Neural progenitor cell (in vitro differentiated cells): ENCODE data around the gene LRFN2. TPM values are rescaled to one million over a fixed set of nuclear protein-coding genes. Genes with fewer than 3 reads are reported as not detected.

Experiments used
- DNase-seq: peaks from one replicate; pipeline ENCODE4 v3.0.0-alpha.2; 2016; ENCODE audit warnings: low spot score
- H2AFZ ChIP-seq: fragments of 200-600 bp; sonication (generic); replicated peaks from 2 replicates; pipeline ENCODE4 v1.6.1; 2016; ENCODE audit warnings: antibody characterized with exemption
- H3F3A ChIP-seq: fragments of 200-600 bp; sonication (generic); 2 replicates; pipeline ENCODE4 v1.6.1; 2016; ENCODE audit warnings: antibody characterized with exemption, low read depth
- H3K27ac ChIP-seq: fragments of 200-600 bp; sonication (generic); 2 replicates; pipeline ENCODE4 v1.5.1; 2016; ENCODE audit warnings: mild to moderate bottlenecking
- H3K27me3 ChIP-seq: fragments of 200-600 bp; sonication (generic); 2 replicates; pipeline ENCODE4 v1.6.1; 2016; ENCODE audit warnings: mild to moderate bottlenecking, moderate library complexity
- H3K36me3 ChIP-seq: fragments of 200-600 bp; sonication (generic); 2 replicates; pipeline ENCODE4 v1.5.1; 2016
- H3K4me1 ChIP-seq: fragments of 200-600 bp; sonication (generic); 2 replicates; pipeline ENCODE4 v1.6.1; 2016; ENCODE audit warnings: mixed run types
- H3K4me2 ChIP-seq: fragments of 200-600 bp; sonication (generic); 2 replicates; pipeline ENCODE4 v1.6.1; 2016
- H3K4me3 ChIP-seq: fragments of 200-600 bp; sonication (generic); 2 replicates; pipeline ENCODE4 v1.5.1; 2016
- H3K79me2 ChIP-seq: fragments of 200-600 bp; sonication (generic); 2 replicates; pipeline ENCODE4 v1.6.1; 2016; ENCODE audit warnings: low read depth
- H3K9ac ChIP-seq: fragments of 200-600 bp; sonication (generic); 2 replicates; pipeline ENCODE4 v1.6.1; 2016
- H3K9me3 ChIP-seq: fragments of 200-600 bp; sonication (generic); 2 replicates; pipeline ENCODE4 v1.5.1; 2016; ENCODE audit warnings: low read depth
- H4K20me1 ChIP-seq: fragments of 200-600 bp; sonication (generic); 2 replicates; pipeline ENCODE4 v1.6.1; 2016; ENCODE audit warnings: low read depth
- H3K27ac Mint-ChIP-seq: 3 replicates; pipeline ENCODE4 v1.8.0; 2021; ENCODE audit warnings: mixed read lengths
- H3K27me3 Mint-ChIP-seq: 2 replicates; pipeline ENCODE4 v1.8.0; 2022; ENCODE audit warnings: low read depth, mild to moderate bottlenecking, inconsistent platforms, moderate library complexity, mixed read lengths; ENCODE audit not compliant: insufficient read depth
- H3K36me3 Mint-ChIP-seq: 3 replicates; pipeline ENCODE4 v1.8.0; 2021; ENCODE audit warnings: mixed read lengths
- H3K4me1 Mint-ChIP-seq: 3 replicates; pipeline ENCODE4 v1.8.0; 2021; ENCODE audit warnings: mixed read lengths
- H3K4me3 Mint-ChIP-seq: 3 replicates; pipeline ENCODE4 v1.8.0; 2021; ENCODE audit warnings: mild to moderate bottlenecking, moderate library complexity, mixed read lengths
- H3K9me3 Mint-ChIP-seq: 3 replicates; pipeline ENCODE4 v1.8.0; 2020; ENCODE audit warnings: mixed read lengths
- EZH2 ChIP-seq: fragments of 200-600 bp; sonication (generic); IDR thresholded peaks from 2 replicates; pipeline ENCODE4 v1.6.1; 2017; ENCODE audit warnings: antibody characterized with exemption, mild to moderate bottlenecking, moderate library complexity
- EZH2phosphoT487 ChIP-seq: fragments of 200-600 bp; sonication (generic); IDR thresholded peaks from 2 replicates; pipeline ENCODE4 v1.6.1; 2017; ENCODE audit warnings: antibody characterized with exemption
- total RNA-seq: library from RNA; depleted of rRNA; stranded (reverse); fragments of >200 nt; gene quantifications from 2 replicates; pipeline ENCODE4 v1.2.3, GENCODE V29; 2015; ENCODE audit warnings: low replicate concordance
- TF ChIP-seq, protein P1 (sequence below): fragments of 200-600 bp; sonication (generic); IDR thresholded peaks from 2 replicates; pipeline ENCODE4 v1.5.1; 2017; ENCODE audit warnings: antibody characterized with exemption, mild to moderate bottlenecking

Gene LRFN2
- total RNA-seq, 1 donor from 2014 or later: not detected

DNA sequence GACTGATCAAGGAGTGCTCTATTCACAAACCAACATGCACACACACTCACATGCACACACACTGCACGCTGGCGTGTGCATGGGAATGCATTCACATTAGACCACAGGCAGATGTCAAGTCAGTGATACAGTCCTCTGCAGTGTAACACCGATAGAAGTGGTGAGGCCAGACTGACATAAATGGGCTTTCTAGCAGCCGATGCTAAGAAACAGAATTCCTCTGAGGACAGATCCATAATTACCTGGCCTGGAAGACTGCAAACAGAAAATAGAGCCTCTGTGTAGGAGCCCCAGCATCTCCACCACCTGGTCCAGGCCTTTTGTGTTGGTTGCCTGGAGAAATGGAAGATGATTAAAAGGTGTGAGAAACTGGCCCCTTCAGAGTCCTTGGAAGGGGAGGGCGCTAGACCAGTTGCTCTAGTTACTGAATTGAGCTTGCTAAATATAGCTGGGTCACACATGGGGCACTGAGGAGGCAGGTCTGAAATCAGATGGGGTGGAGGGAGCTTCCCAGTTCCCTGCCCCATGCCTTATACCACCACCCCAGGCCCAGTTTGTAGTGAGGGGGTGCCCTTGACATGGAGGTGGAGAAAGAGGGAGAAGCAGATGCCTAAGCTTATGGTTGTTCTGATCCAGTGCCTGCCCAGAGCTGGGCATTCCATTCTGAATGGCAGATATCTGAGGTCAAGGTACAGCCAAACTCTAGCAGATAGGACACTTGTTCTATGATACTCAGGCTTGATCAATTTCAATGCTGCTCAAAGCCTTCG, 233.8 kb downstream of the LRFN2 start:
- Mint-ChIP-seq H3K36me3 (no peaks in the 10 kb centered on the region), H3K4me3 (no peak overlapping the region)
- H3K9me3 ChIP-seq: no peaks in the 10 kb centered on the region

DNA sequence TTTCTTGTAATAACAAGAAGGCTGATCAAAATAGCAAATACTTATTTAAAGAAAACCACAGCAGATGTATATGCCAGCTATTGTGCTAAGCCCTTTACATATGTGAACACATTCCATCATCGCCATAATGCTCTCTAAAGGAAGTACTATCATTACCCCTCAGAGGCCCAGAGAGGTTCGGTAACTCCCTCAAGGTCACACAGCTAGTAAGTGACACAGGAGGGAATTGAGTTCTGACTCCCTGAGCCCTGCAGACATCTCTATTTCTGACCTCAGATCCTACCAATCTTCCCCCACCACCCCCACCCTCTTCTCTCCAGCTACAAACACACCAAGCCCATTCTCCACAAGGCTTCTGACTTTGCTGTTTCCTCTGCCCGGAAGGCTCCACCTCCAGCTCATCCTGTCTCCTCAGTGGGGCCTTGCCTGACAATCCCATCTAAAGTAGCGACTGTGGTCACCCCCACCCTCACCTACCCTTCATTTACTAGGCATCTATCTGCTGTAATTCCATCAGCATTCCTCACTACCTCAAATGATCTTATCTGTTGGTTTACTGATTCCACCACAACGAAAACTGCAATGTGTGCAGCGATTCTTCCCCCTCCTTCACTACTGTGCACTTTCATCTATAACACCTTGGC, 234.5 kb downstream of the LRFN2 start:
- DNase-seq: no peak
- no peak overlapping the region for H2AFZ ChIP-seq
- no peaks in the 10 kb centered on the region for H3K79me2 ChIP-seq
- Mint-ChIP-seq H3K36me3 (no peaks in the 10 kb centered on the region), H3K27ac (no peak overlapping the region), H3K27me3 (peaks cover 2% of the 10 kb centered on the region), H3K9me3 (no peaks in the 10 kb centered on the region), H3K4me1 (peaks cover 6% of the 10 kb centered on the region), H3K4me3 (no peak overlapping the region)
- H3K27ac ChIP-seq: no peak overlapping the region
- no peak overlapping the region for H3K4me3 ChIP-seq
- H3K4me1 ChIP-seq: peaks cover 22% of the 10 kb centered on the region
- peaks cover under 1% of the 10 kb centered on the region for H3F3A ChIP-seq
- H3K4me2 ChIP-seq: no peak overlapping the region
- H3K9me3 ChIP-seq: no peaks in the 10 kb centered on the region
- no peaks in the 10 kb centered on the region for H3K36me3 ChIP-seq
- TF ChIP-seq EZH2phosphoT487 (no peak), EZH2 (no peak)
- TF ChIP-seq, protein P1, sequence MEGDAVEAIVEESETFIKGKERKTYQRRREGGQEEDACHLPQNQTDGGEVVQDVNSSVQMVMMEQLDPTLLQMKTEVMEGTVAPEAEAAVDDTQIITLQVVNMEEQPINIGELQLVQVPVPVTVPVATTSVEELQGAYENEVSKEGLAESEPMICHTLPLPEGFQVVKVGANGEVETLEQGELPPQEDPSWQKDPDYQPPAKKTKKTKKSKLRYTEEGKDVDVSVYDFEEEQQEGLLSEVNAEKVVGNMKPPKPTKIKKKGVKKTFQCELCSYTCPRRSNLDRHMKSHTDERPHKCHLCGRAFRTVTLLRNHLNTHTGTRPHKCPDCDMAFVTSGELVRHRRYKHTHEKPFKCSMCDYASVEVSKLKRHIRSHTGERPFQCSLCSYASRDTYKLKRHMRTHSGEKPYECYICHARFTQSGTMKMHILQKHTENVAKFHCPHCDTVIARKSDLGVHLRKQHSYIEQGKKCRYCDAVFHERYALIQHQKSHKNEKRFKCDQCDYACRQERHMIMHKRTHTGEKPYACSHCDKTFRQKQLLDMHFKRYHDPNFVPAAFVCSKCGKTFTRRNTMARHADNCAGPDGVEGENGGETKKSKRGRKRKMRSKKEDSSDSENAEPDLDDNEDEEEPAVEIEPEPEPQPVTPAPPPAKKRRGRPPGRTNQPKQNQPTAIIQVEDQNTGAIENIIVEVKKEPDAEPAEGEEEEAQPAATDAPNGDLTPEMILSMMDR: no peak
- H3K9ac ChIP-seq: no peak overlapping the region
- no peaks in the 10 kb centered on the region for H3K27me3 ChIP-seq
- no peaks in the 10 kb centered on the region for H4K20me1 ChIP-seq

More for the DNA sequence above, 233.8 kb downstream of the LRFN2 start:
- H3K27ac Mint-ChIP-seq: no peak overlapping the region
- H4K20me1 ChIP-seq: no peaks in the 10 kb centered on the region
- no peak for DNase-seq
- TF ChIP-seq EZH2: no peak
- TF ChIP-seq, protein P1: no peak
- TF ChIP-seq EZH2phosphoT487: no peak
- no peaks in the 10 kb centered on the region for H3F3A ChIP-seq
- H3K4me2 ChIP-seq: no peak overlapping the region
- no peak overlapping the region for H2AFZ ChIP-seq
- H3K27me3 Mint-ChIP-seq: peaks cover 2% of the 10 kb centered on the region
- H3K4me1 ChIP-seq: peaks cover 15% of the 10 kb centered on the region
- H3K79me2 ChIP-seq: no peaks in the 10 kb centered on the region
- peaks cover under 1% of the 10 kb centered on the region for H3K4me1 Mint-ChIP-seq
- H3K36me3 ChIP-seq: no peaks in the 10 kb centered on the region
- no peak overlapping the region for H3K4me3 ChIP-seq
- no peaks in the 10 kb centered on the region for H3K27me3 ChIP-seq
- no peaks in the 10 kb centered on the region for H3K9me3 Mint-ChIP-seq
- no peak overlapping the region for H3K9ac ChIP-seq
- no peak overlapping the region for H3K27ac ChIP-seq

DNA sequence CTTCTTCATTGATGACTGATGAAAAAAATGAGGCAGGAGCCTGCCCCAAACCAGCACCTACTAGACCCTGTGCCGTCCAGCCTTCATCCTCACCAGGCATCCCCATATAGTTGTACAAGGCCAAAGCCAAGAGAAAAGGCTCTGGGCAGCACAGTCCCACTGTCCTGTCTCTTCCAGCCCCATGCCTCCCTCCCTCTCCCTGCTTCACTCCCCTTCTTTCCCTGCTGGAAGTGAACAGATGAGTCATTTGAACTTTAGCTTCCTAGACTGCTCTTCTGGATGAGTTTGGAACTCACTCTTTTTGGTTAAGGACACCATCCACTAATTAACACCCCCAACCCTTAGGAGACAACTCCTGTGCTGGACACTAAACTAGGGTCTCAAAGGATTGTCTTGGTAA, 235.2 kb downstream of the LRFN2 start:
- Histone ChIP-seq H3K9ac (no peak overlapping the region), H3K9me3 (no peaks in the 10 kb centered on the region), H3F3A (peaks cover 6% of the 10 kb centered on the region), H3K36me3 (no peaks in the 10 kb centered on the region), H2AFZ (no peak overlapping the region), H3K4me2 (no peak overlapping the region), H4K20me1 (no peaks in the 10 kb centered on the region), H3K4me3 (no peak overlapping the region), H3K27me3 (no peaks in the 10 kb centered on the region), H3K4me1 (peaks cover 28% of the 10 kb centered on the region), H3K27ac (no peak overlapping the region), H3K79me2 (no peaks in the 10 kb centered on the region)
- Mint-ChIP-seq H3K4me3 (no peak overlapping the region), H3K27ac (no peak overlapping the region), H3K9me3 (no peaks in the 10 kb centered on the region), H3K27me3 (peaks cover 3% of the 10 kb centered on the region), H3K4me1 (peaks cover 10% of the 10 kb centered on the region), H3K36me3 (no peaks in the 10 kb centered on the region)
- TF ChIP-seq, protein P1: no peak
- TF ChIP-seq EZH2phosphoT487 (no peak), EZH2 (no peak)
- no peak for DNase-seq
